Adrenal gland (tissue), 12 donors: ENCODE measurements around the gene KRT5. TPM values are rescaled to one million over a fixed set of nuclear protein-coding genes. Genes with fewer than 3 reads are reported as not detected.

Source experiments
- DNase-seq, 7 donors: peaks; one replicate each; pipeline ENCODE4 v3.0.0-alpha.2; 2019 to 2020
- H3K27ac ChIP-seq, 5 donors: fragments of 200-600 bp; sonication (generic) in 4 of 5; 1 replicate in 3 of 5; 2 replicates in 2 of 5; pipeline versions ENCODE4 v1.5.1 to v1.8.0; 2016 to 2020; ENCODE audit warnings: mild to moderate bottlenecking in 1 of 5
- H3K27me3 ChIP-seq: fragments of 200-600 bp; 2 replicates; pipeline ENCODE4 v1.8.0; 2021
- H3K36me3 ChIP-seq, 2 donors: fragments of 200-600 bp; replicated peaks in 1 of 2; 1 replicate in 1 of 2; 2 replicates in 1 of 2; pipeline versions ENCODE4 v1.5.1 to v1.8.0; 2018 to 2022
- H3K4me1 ChIP-seq, 2 donors: fragments of 200-600 bp; replicated peaks in 1 of 2; 1 replicate in 1 of 2; 2 replicates in 1 of 2; pipeline versions ENCODE4 v1.5.1 to v1.8.0; 2018 to 2021
- H3K4me3 ChIP-seq, 4 donors: fragments of 200-600 bp; sonication (generic) in 3 of 4; one replicate each; pipeline ENCODE4 v1.5.1; 2016 to 2018
- H3K9me3 ChIP-seq, 3 donors: fragments of 200-600 bp; sonication (generic) in 1 of 3; replicated peaks in 1 of 3; 1 replicate in 2 of 3; 2 replicates in 1 of 3; pipeline versions ENCODE4 v1.5.1 to v1.8.0; 2016 to 2021
- CTCF ChIP-seq, 6 experiments: fragments of 450-650 bp in 4 of 6; fragments of 200-600 bp in 2 of 6; sonication (generic) in 1 of 6; IDR thresholded peaks; 1 replicate in 5 of 6; 2 replicates in 1 of 6; pipeline versions ENCODE4 v1.5.1 to v1.8.0; 2016 to 2021; ENCODE audit warnings: antibody characterized with exemption in 6 of 6, mild to moderate bottlenecking in 2 of 6, moderate library complexity in 1 of 6
- POLR2A ChIP-seq, 2 donors: fragments of 450-650 bp; IDR thresholded peaks; one replicate each; pipeline ENCODE4 v1.6.1; 2017; ENCODE audit warnings: antibody characterized with exemption in 2 of 2, mild to moderate bottlenecking in 2 of 2, moderate library complexity in 1 of 2
- WGBS, 4 donors: extraction: QIAGEN DNeasy Blood & Tissue Kit in 2 of 4; methylation state at CpG; one replicate each; pipeline versions ENCODE4 v1.1.5 to v1.1.7; 2013 to 2017; 5-methylcytosine and 5-hydroxymethylcytosine counted together
- intact Hi-C, 2 donors: fragments of 100-400 bp; cut with DNase I; formaldehyde crosslinking; loops; one replicate each; pipeline versions ENCODE4 v1.14.1 to v1.15.0; 2022 to 2023
- polyA plus RNA-seq, 3 donors: library from polyadenylated mRNA; stranded (reverse); fragments of 200-250 nt in 2 of 3; fragments of 350-450 nt in 1 of 3; fragmentation: Illumina TruSeq in 1 of 3; extraction: RNeasy Lipid Tissue Mini Kit (QIAGEN cat#74804) in 1 of 3; gene quantifications; one replicate each; pipeline ENCODE4 v1.2.3, GENCODE V29; 2013 to 2014
- total RNA-seq, 9 donors: library from RNA; depleted of rRNA in 4 of 9; stranded (reverse); fragments of >200 nt in 4 of 9; fragments of 120-200 nt in 1 of 9; fragmentation: NEBNext Ultra II Directional in 1 of 9; extraction: Animal tissue kit (Norgen Biotek cat#: 25700) in 1 of 9; gene quantifications; one replicate each; pipeline versions ENCODE4 v1.1.0 to v1.2.4, GENCODE V29; 2013 to 2023
- donor health status: healthy with polysubstance abuse.
- donor health status: Bipolar disorder and iron deficiency.
- donor health status: DM: yes; HTN: yes; CAD: no.
- donor health status: DM: no; HTN: no; CAD: no.
- donor health status: DM: no; HTN: no; CAD: no.
- donor health status: DM: yes; HTN: yes; CAD: no.

KRT5 gene
- total and polyA plus RNA-seq, 12 donors: 0.11 to 4.2 (median 0.58) TPM; not detected in 6

DNA sequence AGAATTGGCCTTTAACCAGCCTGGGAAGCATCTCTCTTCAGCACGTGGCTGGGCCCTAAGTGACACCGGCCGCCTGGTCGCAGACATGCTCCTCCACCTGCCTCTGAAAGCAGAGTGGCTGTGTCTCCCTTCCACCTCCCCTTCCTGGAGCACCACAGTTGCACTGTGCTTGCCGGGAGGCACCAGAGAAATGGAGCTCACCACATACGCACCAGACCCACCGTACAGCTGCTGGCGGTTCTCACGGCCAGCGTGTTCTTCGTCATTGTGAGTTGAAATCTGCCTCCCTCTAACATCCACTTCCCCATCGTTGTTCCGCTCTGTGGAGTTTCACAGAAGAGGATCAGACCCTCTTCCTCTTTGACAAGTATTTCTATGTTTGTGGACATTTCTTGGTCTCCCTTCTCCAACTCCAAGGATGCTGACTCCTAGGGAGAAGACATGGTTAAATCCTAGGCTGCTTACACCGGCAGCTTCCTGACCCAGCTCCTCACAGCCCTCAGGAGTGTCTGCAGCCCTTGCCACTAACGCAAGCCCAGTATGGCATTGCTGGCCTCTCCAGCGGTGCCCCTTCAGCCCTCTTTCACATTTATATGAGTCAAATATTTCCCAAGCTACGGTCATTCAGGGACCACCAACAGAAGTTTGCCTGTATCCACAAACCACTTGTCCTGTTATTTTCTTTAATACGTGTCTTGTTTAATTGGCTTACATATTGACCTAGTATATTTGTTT lies 11.5 kb upstream of the KRT5 start:
- DNase-seq: peak in 2 of 7 donors; percentile 31 to 53

DNA sequence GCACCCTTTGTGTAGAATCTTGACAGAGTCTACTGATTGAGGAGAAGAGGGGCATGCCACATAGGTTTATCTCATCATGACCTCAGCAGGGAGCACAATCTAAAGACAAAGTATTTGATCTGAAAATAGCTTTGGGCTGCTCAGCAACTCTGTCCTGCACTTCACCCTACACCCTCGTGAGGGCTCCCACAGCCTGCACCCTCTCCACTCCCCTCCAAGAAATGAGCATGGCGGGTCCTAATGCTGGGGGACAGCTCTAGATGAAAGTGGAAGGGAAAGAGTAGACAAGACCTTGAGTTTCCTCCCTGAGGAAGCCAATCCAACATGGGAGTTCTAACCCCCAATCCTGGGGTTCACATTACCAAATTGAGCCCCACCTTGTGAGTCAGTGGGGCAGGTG lies 10.7 kb upstream of the KRT5 start:
- no peaks in the 10 kb centered on the region for H3K9me3 ChIP-seq
- intact Hi-C loops: no loop called here
- H3K27ac ChIP-seq: no peak overlapping the region
- no peak overlapping the region for H3K4me3 ChIP-seq
- no peaks in the 10 kb centered on the region for H3K4me1 ChIP-seq
- TF ChIP-seq POLR2A (IDR thresholded peaks at IDR 0.05) (no peak), CTCF (IDR thresholded peaks at IDR 0.05) (no peak)
- H3K36me3 ChIP-seq: no peaks in the 10 kb centered on the region
- H3K27me3 ChIP-seq: no peaks in the 10 kb centered on the region
- DNase-seq: no peak
- WGBS, 4 donors: 83 to 100% (median 91%) methylated on average over 2 of the region's 2 CpGs

More for the DNA sequence above, 11.5 kb upstream of the KRT5 start:
- Histone ChIP-seq H3K9me3 (no peaks in the 10 kb centered on the region), H3K4me1 (no peaks in the 10 kb centered on the region), H3K36me3 (no peaks in the 10 kb centered on the region), H3K27ac (no peak overlapping the region), H3K27me3 (no peaks in the 10 kb centered on the region), H3K4me3 (no peak overlapping the region)
- intact Hi-C loops: no loop called here
- TF ChIP-seq CTCF (IDR thresholded peaks at IDR 0.05) (no peak), POLR2A (IDR thresholded peaks at IDR 0.05) (no peak)
- WGBS, 4 donors: 60 to 74% (median 73%) methylated on average over 18 of the region's 18 CpGs

DNA sequence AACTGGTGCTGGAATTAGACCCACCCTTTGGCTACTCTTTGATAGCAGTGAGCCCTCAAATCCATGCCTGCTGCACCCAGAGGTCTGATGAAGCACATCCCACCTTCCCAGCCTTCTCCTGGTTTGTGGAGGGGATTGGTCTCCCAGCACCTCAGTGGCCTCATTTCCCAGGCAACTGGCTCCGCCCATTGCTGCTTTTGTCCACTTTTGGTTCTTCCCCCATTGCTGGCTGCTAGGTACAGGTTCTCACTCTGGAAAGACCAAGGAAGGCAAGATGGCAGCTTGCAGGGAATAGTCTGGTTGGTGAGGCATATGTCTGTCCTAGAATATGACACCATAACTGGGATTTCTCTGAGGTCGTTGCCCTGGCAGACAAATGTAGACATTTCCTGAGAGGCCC lies 10.2 kb upstream of the KRT5 start:
- TF ChIP-seq CTCF (IDR thresholded peaks at IDR 0.05): no peak
- no peak for TF ChIP-seq POLR2A (IDR thresholded peaks at IDR 0.05)
- no peaks in the 10 kb centered on the region for H3K27me3 ChIP-seq
- no peaks in the 10 kb centered on the region for H3K4me1 ChIP-seq
- H3K4me3 ChIP-seq: no peak overlapping the region
- no peaks in the 10 kb centered on the region for H3K36me3 ChIP-seq
- WGBS, 4 donors: 63 to 75% (median 70%) methylated on average over 2 of the region's 2 CpGs
- DNase-seq: no peak
- no peak overlapping the region for H3K27ac ChIP-seq
- intact Hi-C loops: no loop called here
- no peaks in the 10 kb centered on the region for H3K9me3 ChIP-seq

- TF ChIP-seq POLR2A (IDR thresholded peaks at IDR 0.05) (no peak), CTCF (IDR thresholded peaks at IDR 0.05) (no peak)
- intact Hi-C loops: no loop called here
- H3K27ac ChIP-seq: no peak overlapping the region
- H3K36me3 ChIP-seq: no peaks in the 10 kb centered on the region
- H3K27me3 ChIP-seq: no peaks in the 10 kb centered on the region
- H3K4me1 ChIP-seq: no peaks in the 10 kb centered on the region
- 91 to 95% (median 92%) methylated on average over 9 of the region's 9 CpGs for WGBS, 4 donors
- no peak for DNase-seq
- H3K4me3 ChIP-seq: no peak overlapping the region
- no peaks in the 10 kb centered on the region for H3K9me3 ChIP-seq
These were observed 9.7 kb upstream of the KRT5 start for GRCh38 chr12:52529846-52530245.
